Thoracic aorta (tissue), 2 donors: ENCODE measurements around the gene WNK1. TPM values are rescaled to one million over a fixed set of nuclear protein-coding genes. Genes with fewer than 3 reads are reported as not detected.

Experiments
- ATAC-seq: fragments of 150-250 bp; one replicate; pipeline ENCODE4 v1.8.0; 2017; ENCODE audit warnings: low read depth; ENCODE audit not compliant: insufficient number of reproducible peaks, low FRiP score
- DNase-seq: peaks from one replicate; pipeline ENCODE4 v3.0.0-alpha.2; 2020; ENCODE audit warnings: low spot score
- H3K27ac ChIP-seq, 2 donors: fragments of 200-600 bp; sonication (generic); 1 replicate in 1 of 2; 2 replicates in 1 of 2; pipeline ENCODE4 v1.5.1; 2016; ENCODE audit warnings: mild to moderate bottlenecking in 2 of 2, moderate library complexity in 2 of 2
- H3K27me3 ChIP-seq: fragments of 200-600 bp; sonication (generic); replicated peaks from 2 replicates; pipeline ENCODE4 v1.6.0; 2016; ENCODE audit warnings: mild to moderate bottlenecking; ENCODE audit not compliant: insufficient read depth
- H3K36me3 ChIP-seq: fragments of 200-600 bp; sonication (generic); one replicate; pipeline ENCODE4 v1.5.1; 2016
- H3K4me1 ChIP-seq, 2 donors: fragments of 200-600 bp; sonication (generic); 1 replicate in 1 of 2; 2 replicates in 1 of 2; pipeline versions ENCODE4 v1.5.1 to v1.6.0; 2016; ENCODE audit warnings: low read depth in 2 of 2, mild to moderate bottlenecking in 1 of 2; ENCODE audit not compliant: control insufficient read depth in 1 of 2
- H3K4me3 ChIP-seq: fragments of 200-600 bp; sonication (generic); 2 replicates; pipeline ENCODE4 v1.5.1; 2016; ENCODE audit warnings: mild to moderate bottlenecking
- H3K9me3 ChIP-seq: fragments of 200-600 bp; sonication (generic); 2 replicates; pipeline ENCODE4 v1.5.1; 2016
- total RNA-seq, 2 donors: library from RNA; depleted of rRNA; stranded (reverse); fragments of >200 nt; gene quantifications; one replicate each; pipeline versions ENCODE4 v1.1.0 to v1.2.3, GENCODE V29; 2016
- TF ChIP-seq, protein P1 (sequence below): fragments of 200-600 bp; sonication (generic); IDR thresholded peaks from one replicate; pipeline ENCODE4 v1.5.1; 2019; ENCODE audit warnings: antibody characterized with exemption

Gene WNK1
- total RNA-seq, 2 donors from 2014 or later: 191 to 197 TPM

DNA sequence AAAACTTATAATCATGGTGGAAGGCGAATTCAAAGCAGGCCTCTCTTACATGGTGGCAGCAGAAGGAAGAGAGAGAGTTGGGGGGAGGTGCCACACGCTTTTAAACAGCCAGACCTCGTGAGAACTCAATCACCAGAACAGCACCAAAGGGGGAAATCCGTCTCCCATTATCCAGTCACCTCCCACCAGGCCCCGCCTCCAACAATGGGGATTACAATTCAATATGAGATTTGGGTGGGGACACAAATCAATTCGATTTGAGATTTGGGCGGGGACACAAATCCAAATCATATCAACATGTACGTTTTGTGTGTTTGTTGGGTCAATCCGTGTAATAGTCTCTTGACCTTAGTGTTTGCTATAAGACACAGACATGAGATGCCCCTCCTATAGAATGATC lies 21.8 kb upstream of the WNK1 start:
- H3K27me3 ChIP-seq: no peaks in the 10 kb centered on the region
- TF ChIP-seq, protein P1, sequence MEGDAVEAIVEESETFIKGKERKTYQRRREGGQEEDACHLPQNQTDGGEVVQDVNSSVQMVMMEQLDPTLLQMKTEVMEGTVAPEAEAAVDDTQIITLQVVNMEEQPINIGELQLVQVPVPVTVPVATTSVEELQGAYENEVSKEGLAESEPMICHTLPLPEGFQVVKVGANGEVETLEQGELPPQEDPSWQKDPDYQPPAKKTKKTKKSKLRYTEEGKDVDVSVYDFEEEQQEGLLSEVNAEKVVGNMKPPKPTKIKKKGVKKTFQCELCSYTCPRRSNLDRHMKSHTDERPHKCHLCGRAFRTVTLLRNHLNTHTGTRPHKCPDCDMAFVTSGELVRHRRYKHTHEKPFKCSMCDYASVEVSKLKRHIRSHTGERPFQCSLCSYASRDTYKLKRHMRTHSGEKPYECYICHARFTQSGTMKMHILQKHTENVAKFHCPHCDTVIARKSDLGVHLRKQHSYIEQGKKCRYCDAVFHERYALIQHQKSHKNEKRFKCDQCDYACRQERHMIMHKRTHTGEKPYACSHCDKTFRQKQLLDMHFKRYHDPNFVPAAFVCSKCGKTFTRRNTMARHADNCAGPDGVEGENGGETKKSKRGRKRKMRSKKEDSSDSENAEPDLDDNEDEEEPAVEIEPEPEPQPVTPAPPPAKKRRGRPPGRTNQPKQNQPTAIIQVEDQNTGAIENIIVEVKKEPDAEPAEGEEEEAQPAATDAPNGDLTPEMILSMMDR: no peak
- no peak for DNase-seq
- H3K4me3 ChIP-seq: no peak overlapping the region
- H3K27ac ChIP-seq: no peak overlapping the region
- H3K36me3 ChIP-seq: no peaks in the 10 kb centered on the region
- no peak for ATAC-seq
- no peaks in the 10 kb centered on the region for H3K9me3 ChIP-seq
- H3K4me1 ChIP-seq: no peaks in the 10 kb centered on the region

DNA sequence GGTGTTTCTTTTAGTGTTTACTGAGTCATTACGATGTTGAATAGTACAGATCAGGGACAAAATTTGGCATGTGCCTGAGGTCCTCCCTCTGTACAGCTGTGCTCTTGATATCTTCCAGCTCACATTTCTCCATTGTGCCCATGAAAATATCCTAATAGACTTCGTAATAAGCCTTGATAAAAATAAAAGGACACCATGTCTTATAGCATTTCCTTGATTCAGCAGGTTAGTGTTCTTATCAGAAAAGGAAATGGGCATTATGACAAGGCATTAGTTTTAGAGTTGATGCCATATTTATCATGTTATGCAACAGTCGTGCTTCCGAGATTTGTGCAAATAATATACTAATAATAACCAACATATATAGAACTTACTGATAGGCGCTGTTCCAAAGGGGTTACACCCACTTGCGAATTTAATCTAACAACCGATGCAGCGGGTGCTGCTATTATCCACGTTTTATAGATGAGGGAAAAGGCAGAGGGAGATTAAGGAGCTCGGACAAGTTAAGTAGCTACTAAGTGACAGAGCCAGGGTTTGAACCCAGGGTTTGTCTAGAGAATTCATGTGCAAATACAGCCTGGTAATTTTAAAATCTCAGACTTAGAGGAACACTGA lies 15.1 kb upstream of the WNK1 start:
- TF ChIP-seq, protein P1: no peak
- Histone ChIP-seq H3K4me1 (no peaks in the 10 kb centered on the region), H3K4me3 (no peak overlapping the region), H3K27ac (no peak overlapping the region), H3K36me3 (no peaks in the 10 kb centered on the region), H3K9me3 (no peaks in the 10 kb centered on the region), H3K27me3 (no peaks in the 10 kb centered on the region)
- ATAC-seq (no peak), DNase-seq (no peak)

DNA sequence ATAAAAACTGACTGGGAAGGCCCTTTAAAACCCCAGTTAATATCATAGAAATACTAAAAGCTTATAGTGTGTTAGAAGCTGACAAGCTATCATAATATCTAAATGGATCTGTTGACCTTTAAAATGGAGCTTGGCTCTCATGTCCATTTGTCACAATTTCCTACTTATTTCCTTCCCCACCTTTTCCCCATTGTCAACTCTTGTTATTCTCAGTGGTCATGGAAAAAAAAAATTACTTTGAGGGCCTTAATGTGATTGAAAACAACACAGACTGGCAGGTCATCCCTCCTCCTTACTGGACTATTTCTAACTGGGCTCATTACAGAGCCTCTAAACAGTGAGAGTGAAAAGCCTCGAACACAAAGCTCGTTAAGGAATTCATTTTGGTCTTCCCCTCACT lies 13.7 kb upstream of the WNK1 start:
- TF ChIP-seq, protein P1: no peak
- Histone ChIP-seq H3K4me3 (no peak overlapping the region), H3K4me1 (no peaks in the 10 kb centered on the region), H3K27ac (no peak overlapping the region), H3K27me3 (no peaks in the 10 kb centered on the region), H3K9me3 (no peaks in the 10 kb centered on the region), H3K36me3 (no peaks in the 10 kb centered on the region)
- no peak for DNase-seq
- ATAC-seq: no peak

DNA sequence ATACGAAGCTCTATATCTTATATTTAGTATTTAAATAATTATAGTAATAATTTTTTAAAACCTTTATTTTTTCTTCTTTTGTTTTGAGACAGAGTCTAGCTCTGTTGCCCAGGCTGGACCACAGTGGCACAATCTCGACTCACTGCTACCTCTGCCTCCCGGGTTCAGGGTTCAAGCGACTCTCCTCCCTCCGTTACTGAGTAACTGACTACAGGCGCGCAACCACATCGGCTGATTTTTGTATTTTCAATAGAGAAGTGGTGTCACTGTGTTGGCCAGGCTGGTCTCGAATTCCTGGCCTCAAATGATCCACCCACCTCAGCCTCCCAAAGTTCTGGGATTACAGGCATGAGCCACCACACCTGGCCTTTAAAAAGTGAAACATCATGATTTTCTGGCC lies 13.0 kb upstream of the WNK1 start:
- Histone ChIP-seq H3K36me3 (no peaks in the 10 kb centered on the region), H3K9me3 (no peaks in the 10 kb centered on the region), H3K27ac (no peak overlapping the region), H3K4me1 (no peaks in the 10 kb centered on the region), H3K27me3 (no peaks in the 10 kb centered on the region), H3K4me3 (no peak overlapping the region)
- TF ChIP-seq, protein P1: no peak
- no peak for ATAC-seq
- DNase-seq: no peak

DNA sequence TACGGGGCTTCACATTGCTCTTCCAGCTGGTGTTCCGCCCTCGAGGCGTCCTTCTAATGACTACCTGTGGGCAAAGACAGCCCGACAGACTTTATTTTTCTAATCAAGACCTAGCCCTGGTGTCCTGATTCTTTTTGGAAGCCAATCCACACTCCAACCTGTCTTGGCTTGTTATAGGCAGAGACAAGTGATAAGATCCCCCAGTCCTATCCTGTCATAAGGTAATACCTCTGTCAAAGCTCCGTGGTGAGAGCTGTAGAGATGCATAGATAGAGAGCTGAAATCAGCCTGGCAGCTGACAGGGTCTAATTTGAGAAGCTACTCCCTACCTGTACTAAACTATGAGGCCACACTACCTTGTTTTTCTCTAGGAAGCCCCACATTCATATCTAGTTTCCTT lies 11.5 kb upstream of the WNK1 start:
- TF ChIP-seq, protein P1: no peak

More for the DNA sequence above, 11.5 kb upstream of the WNK1 start:
- Histone ChIP-seq H3K27me3 (no peaks in the 10 kb centered on the region), H3K9me3 (no peaks in the 10 kb centered on the region), H3K27ac (no peak overlapping the region), H3K4me1 (no peaks in the 10 kb centered on the region), H3K4me3 (no peak overlapping the region), H3K36me3 (no peaks in the 10 kb centered on the region)
- DNase-seq (no peak), ATAC-seq (no peak)
